AG04449 (cell line): Measurements from ENCODE around the gene ARHGAP25.

Experiments
- CTCF ChIA-PET: fragments of 350-600 bp; formaldehyde crosslinking; extraction: SDS; loops from one replicate; lab custom pipeline; 2021; ENCODE audit warnings: antibody characterized with exemption; lab: Yijun Ruan, JAX
- POLR2A ChIA-PET: fragments of 400-600, 350-600 bp; formaldehyde crosslinking; extraction: SDS; loops from one replicate; lab custom pipeline; 2020; ENCODE audit warnings: antibody characterized with exemption, inconsistent platforms; lab: Yijun Ruan, JAX
- DNase-seq: peaks from one replicate; pipeline ENCODE4 v3.0.0-alpha.2; 2010; ENCODE audit warnings: low read depth, low spot score
- H3K4me3 ChIP-seq: 2 replicates; pipeline ENCODE4 v1.5.1; 2011; ENCODE audit warnings: low read depth, mild to moderate bottlenecking, control low read depth, low read length
- TF ChIP-seq, protein P1 (sequence below): IDR thresholded peaks from one replicate; pipeline ENCODE4 v1.5.1; 2011; ENCODE audit warnings: mild to moderate bottlenecking, moderate library complexity, low read length, control low read depth, inconsistent platforms; ENCODE audit not compliant: insufficient read depth; ENCODE audit errors: missing control alignments

The ARHGAP25 gene

DNA sequence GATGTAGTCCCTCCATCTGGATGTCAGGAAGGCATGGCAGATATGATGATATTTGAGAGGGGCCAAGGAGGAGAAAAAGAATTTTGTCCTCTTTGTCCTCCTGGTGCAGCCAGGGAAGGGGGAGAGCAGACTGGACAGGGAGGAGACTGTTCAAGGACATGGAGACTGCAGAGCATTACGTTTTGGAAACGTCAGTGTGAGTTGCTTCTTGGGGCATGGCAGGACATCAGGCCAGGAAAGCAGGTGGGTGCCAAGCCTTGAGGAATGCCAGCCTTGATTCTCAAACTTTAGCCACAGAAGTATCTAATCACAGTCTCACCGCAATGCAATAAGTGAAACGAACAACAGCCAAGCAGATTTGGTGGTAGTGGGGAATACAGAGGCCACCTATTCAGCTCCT is 70.4 kb downstream of the ARHGAP25 start:
- H3K4me3 ChIP-seq, result no peak overlapping the region
- no peak for DNase-seq
- TF ChIP-seq, protein P1, sequence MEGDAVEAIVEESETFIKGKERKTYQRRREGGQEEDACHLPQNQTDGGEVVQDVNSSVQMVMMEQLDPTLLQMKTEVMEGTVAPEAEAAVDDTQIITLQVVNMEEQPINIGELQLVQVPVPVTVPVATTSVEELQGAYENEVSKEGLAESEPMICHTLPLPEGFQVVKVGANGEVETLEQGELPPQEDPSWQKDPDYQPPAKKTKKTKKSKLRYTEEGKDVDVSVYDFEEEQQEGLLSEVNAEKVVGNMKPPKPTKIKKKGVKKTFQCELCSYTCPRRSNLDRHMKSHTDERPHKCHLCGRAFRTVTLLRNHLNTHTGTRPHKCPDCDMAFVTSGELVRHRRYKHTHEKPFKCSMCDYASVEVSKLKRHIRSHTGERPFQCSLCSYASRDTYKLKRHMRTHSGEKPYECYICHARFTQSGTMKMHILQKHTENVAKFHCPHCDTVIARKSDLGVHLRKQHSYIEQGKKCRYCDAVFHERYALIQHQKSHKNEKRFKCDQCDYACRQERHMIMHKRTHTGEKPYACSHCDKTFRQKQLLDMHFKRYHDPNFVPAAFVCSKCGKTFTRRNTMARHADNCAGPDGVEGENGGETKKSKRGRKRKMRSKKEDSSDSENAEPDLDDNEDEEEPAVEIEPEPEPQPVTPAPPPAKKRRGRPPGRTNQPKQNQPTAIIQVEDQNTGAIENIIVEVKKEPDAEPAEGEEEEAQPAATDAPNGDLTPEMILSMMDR, result no peak
- POLR2A ChIA-PET, result no interaction called here
- CTCF ChIA-PET, result no interaction called here

DNA sequence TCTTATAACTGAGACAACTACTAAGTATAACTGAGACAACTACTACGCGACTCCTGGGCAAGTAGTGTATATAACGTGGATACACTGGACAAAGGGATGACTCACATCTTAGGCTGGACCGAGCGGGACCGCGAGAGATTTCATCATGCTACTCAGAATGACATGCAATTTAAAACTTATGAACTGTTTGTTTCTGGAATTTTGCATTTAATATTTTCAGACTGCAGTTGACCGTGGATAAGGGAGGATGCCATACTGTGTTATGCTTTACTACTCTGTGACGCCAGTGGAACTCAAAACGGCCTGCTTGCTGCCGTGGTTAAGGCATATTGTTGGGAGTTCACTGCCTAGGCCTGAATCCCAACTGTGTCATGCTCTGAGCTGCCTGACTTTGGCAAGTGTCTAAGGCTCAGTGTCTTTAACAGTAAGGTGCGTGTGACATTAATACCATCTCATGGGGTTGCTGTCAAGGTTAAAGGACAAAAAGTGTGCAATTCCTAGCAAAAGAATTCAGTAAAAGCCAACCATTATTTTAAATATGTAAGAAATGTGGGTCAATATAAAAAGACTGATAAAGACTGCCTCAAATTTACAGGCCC is 72.0 kb downstream of the ARHGAP25 start:
- no peak overlapping the region for H3K4me3 ChIP-seq
- CTCF ChIA-PET, result interaction anchor here (1.1 kb wide), 1 partner anchor 30 kb away, joined by 4 read pairs; no protein-coding TSS in a partner anchor
- POLR2A ChIA-PET, result no interaction called here
- no peak for DNase-seq
- TF ChIP-seq, protein P1, result no peak

DNA sequence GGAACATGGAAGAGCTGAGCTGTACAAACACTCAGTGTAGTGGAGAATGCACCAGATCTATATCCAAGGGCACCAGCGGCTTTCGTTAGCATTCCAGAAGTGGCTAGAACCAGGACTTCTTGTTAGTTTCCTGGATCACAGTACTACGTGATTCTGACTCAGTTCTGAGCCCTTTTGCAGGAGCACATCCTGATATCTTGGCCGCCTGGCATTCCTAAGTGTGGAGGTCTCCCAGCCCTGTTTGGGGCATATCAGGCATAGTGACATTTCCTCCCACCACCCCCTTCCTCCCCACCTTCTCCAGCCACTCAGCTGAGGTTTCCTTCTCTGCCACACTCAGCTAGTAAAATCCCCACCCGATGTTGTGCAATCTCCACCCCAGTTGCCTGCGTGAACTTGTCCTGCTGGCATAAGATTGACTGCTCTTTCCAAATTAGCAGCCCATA is 73.2 kb downstream of the ARHGAP25 start:
- H3K4me3 ChIP-seq, result no peak overlapping the region
- ChIA-PET CTCF (interaction anchor here (1.6 kb wide), 1 partner anchor 56 kb away, joined by 5 read pairs; no protein-coding TSS in a partner anchor), POLR2A (no interaction called here)
- TF ChIP-seq, protein P1, result no peak
- no peak for DNase-seq

DNA sequence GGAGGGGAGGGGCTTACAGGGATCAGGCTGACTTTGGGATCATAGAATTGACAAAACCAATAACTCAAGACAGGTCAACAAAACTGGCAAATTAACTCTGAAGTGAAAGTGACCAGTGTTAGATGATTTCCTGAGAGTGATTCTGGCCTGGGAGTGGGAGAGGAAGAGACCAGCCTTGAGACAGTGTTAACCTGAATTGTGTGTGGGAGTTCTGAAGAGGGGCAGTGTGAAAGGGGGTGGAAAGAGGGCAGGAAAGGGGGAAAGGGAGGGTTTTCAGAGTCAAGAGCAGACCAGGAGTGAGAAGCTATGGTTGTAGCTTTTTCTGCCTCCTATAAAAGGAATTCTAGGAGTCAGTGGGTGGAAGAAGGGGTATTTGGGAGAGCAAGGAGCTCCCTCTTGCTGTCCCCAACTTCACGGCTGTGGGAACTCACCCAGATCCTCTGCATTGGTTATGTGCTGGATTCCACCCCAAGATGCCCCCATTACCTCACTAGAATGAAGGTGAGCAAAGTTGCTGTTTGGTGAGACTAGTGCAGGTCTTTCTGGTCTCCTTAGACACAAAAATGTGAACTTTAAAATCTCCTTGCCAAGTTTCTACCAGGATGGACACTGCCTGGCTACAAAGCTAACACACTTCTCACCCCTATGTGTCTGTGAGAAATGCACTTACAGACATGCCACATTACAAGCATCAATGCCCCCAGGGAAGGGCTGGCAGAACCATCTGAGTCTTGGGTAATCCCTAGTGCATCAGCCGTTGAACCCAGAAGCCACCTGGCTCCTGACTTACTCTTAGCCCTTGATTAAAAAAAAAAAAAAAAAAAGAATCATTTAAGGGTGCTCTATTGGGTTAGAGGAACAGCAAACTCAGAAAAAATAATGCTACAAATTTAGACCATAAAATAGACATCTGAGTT is 75.0 kb downstream of the ARHGAP25 start:
- CTCF ChIA-PET, result interaction anchor here (1.0 kb wide), 1 partner anchor 11 kb away, joined by 3 read pairs; no protein-coding TSS in a partner anchor
- no peak for DNase-seq

DNA sequence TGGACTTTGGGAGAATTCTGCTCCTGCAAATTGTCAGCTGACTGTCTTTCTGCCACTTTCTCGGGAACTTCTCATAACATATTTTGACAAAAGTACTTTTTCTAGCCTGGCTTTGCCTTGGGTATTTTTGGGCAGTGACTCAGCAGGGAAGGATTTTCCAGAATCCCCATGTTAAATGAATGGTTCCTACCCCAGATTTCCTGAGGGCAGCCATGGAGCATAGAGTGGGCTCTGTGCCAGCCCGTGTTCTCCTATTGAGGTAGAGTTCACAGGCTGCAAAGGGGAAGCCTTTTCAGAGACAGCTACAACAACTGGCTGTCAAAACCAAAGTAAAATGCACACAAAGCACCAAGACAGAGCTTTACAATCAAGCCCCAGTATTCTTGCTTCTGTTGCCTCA is 76.8 kb downstream of the ARHGAP25 start:
- DNase-seq, result no peak
- ChIA-PET POLR2A (no interaction called here), CTCF (interaction anchor here (0.7 kb wide), 1 partner anchor 23 kb away, joined by 3 read pairs; no protein-coding TSS in a partner anchor)
- TF ChIP-seq, protein P1, result no peak
- no peak overlapping the region for H3K4me3 ChIP-seq

More for the DNA sequence above, 75.0 kb downstream of the ARHGAP25 start:
- TF ChIP-seq, protein P1, result no peak
- no peak overlapping the region for H3K4me3 ChIP-seq
- POLR2A ChIA-PET, result no interaction called here

DNA sequence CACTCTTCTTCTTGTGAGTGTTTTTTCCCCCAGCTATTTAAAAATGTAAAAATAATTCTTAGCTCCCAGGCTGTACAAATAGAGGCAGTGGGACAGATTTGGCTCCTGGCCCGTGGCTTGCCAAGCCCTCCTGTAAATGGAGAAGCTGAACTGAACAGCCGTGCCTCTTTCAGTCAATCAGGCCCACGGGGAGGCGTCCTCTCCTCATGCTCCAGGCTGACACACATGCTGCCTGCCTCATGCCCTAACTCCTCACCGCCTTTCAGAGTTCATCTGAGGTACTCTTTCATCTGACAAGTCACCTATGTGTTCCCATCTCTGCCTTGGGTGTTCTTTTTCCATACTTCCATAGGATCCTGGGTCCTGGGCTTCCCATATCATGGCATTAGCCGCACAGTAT is 77.6 kb downstream of the ARHGAP25 start:
- TF ChIP-seq, protein P1, result no peak
- no peak overlapping the region for H3K4me3 ChIP-seq
- DNase-seq, result no peak
- POLR2A ChIA-PET, result no interaction called here
- CTCF ChIA-PET, result no interaction called here
